ENCODE measurements around the gene KIAA1217. TPM values are rescaled to one million over a fixed set of nuclear protein-coding genes. Genes with fewer than 3 reads are reported as not detected.

Gene KIAA1217
- polyA plus RNA-seq, 1 of the 3 experiments (the other 2 are of a cell fraction) = 7.2 TPM

DNA sequence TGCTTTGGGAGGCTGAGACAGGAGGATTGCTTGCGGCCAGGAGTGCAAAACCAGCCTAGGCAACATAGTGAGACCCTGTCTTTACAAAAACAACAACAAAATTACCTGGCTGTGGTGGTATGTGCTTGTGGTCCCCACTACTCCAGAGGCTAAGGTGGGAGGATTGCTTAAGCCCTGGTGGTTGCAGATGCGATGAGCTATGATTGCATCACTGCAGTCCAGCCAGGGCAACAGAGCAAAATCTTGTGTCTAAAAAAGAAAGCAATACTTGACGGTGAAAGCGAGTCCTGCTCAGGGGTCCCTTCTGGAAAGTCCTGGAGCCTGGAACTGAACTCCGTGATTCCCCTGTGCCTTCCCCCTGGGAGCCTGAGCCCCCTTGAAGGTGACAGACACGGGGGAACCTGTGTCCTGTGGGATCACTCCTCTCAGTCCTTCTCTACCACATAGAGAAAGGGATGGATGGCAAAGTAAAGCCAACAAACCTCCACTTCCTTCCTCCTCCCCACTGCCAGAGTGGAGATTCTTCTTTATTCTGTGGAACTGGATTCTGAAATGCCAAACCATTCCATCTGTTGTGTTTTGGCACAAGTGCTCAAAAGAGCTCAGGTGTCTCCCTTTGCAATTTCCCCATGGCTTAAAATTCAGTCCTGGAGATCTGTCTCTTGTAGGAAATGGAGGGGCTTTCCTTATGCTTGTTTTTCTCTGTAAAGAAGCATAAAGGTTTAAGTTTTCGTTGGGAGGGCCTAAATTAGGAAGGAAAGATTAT lies 50.6 kb downstream of the KIAA1217 start:
- H2AFZ ChIP-seq (ENCODE audit: low read depth) = no peak overlapping the region
- H3K4me2 ChIP-seq = no peak overlapping the region
- H3K9me2 ChIP-seq = no peaks in the 10 kb centered on the region
- no peaks in the 10 kb centered on the region for H3K27me3 ChIP-seq (ENCODE audit: insufficient read depth)
- POLR2A ChIA-PET = no interaction called here
- no peak overlapping the region for H3K4me3 ChIP-seq (ENCODE audit: low read depth in 2 of 2, low read length in 1 of 2)
- no peaks in the 10 kb centered on the region for H4K20me1 ChIP-seq (ENCODE audit: insufficient read depth)
- CTCF ChIA-PET = interaction anchor here (1.1 to 1.5 kb wide), 2 partner anchors 11 to 50 kb away, joined by 5 read pairs; no protein-coding TSS in a partner anchor
- H3K4me1 ChIP-seq (ENCODE audit: control insufficient read depth in 1 of 2, insufficient read depth in 2 of 2, low read depth in 1 of 2, low read length in 1 of 2) = peaks cover 16 to 26% of the 10 kb centered on the region in 2 experiments
- H3F3A ChIP-seq (replicated peaks; ENCODE audit: insufficient read depth) = peaks cover 7% of the 10 kb centered on the region
- H3K9me3 ChIP-seq = no peaks in the 10 kb centered on the region
- H3K9ac ChIP-seq = no peak overlapping the region
- WGBS (ENCODE audit: low lambda C conversion rate) = 84% methylated on average over 7 of the region's 7 CpGs
- H3K36me3 ChIP-seq (replicated peaks in 1 of 2; ENCODE audit: control insufficient read depth in 1 of 2, insufficient read depth in 2 of 2, low read length in 1 of 2) = no peaks in the 10 kb centered on the region
- no peak for TF ChIP-seq TCF12 (IDR thresholded peaks at IDR 0.05)
- no peak for TF ChIP-seq RAD21 (IDR thresholded peaks at IDR 0.05; ENCODE audit: low read length)
- TF ChIP-seq, protein P1, sequence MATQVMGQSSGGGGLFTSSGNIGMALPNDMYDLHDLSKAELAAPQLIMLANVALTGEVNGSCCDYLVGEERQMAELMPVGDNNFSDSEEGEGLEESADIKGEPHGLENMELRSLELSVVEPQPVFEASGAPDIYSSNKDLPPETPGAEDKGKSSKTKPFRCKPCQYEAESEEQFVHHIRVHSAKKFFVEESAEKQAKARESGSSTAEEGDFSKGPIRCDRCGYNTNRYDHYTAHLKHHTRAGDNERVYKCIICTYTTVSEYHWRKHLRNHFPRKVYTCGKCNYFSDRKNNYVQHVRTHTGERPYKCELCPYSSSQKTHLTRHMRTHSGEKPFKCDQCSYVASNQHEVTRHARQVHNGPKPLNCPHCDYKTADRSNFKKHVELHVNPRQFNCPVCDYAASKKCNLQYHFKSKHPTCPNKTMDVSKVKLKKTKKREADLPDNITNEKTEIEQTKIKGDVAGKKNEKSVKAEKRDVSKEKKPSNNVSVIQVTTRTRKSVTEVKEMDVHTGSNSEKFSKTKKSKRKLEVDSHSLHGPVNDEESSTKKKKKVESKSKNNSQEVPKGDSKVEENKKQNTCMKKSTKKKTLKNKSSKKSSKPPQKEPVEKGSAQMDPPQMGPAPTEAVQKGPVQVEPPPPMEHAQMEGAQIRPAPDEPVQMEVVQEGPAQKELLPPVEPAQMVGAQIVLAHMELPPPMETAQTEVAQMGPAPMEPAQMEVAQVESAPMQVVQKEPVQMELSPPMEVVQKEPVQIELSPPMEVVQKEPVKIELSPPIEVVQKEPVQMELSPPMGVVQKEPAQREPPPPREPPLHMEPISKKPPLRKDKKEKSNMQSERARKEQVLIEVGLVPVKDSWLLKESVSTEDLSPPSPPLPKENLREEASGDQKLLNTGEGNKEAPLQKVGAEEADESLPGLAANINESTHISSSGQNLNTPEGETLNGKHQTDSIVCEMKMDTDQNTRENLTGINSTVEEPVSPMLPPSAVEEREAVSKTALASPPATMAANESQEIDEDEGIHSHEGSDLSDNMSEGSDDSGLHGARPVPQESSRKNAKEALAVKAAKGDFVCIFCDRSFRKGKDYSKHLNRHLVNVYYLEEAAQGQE (IDR thresholded peaks at IDR 0.05; ENCODE audit: low read depth, low read length) = no peak
- H3K27ac ChIP-seq (ENCODE audit: low read depth in 2 of 2, low read length in 1 of 2) = no peak overlapping the region
- no peaks in the 10 kb centered on the region for H3K79me2 ChIP-seq (ENCODE audit: insufficient read depth)
- DNase-seq = no peak

DNA sequence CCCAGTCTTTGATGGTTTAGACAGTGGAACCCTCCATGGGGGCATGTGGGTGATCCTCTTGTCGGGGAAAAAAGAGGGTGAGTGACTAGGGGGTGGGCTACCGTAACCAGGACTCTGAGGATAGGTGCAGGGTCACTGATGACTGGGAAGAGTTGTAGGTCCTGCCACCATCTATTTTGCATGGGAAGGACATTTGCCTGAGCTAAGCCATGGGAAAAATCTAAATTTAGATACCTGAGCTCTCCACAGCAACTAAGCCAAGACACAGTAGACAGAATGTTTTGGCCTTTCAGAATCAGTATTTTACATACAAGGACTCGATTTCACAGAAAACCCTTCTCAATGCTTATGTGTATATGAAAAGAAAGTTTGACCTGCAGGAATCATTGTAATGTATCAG lies 52.7 kb downstream of the KIAA1217 start:
- DNase-seq = no peak
- Histone ChIP-seq H3K9ac (no peak overlapping the region), H3K4me2 (no peak overlapping the region), H3K9me2 (no peaks in the 10 kb centered on the region), H4K20me1 (ENCODE audit: insufficient read depth) (no peaks in the 10 kb centered on the region), H3K27ac (ENCODE audit: low read depth in 2 of 2, low read length in 1 of 2) (no peak overlapping the region), H3K36me3 (replicated peaks in 1 of 2; ENCODE audit: control insufficient read depth in 1 of 2, insufficient read depth in 2 of 2, low read length in 1 of 2) (no peaks in the 10 kb centered on the region), H3K27me3 (ENCODE audit: insufficient read depth) (no peaks in the 10 kb centered on the region), H3K4me3 (ENCODE audit: low read depth in 2 of 2, low read length in 1 of 2) (no peak overlapping the region), H2AFZ (ENCODE audit: low read depth) (no peak overlapping the region), H3K79me2 (ENCODE audit: insufficient read depth) (no peaks in the 10 kb centered on the region), H3F3A (replicated peaks; ENCODE audit: insufficient read depth) (no peaks in the 10 kb centered on the region), H3K9me3 (no peaks in the 10 kb centered on the region), H3K4me1 (ENCODE audit: control insufficient read depth in 1 of 2, insufficient read depth in 2 of 2, low read depth in 1 of 2, low read length in 1 of 2) (peaks cover under 1 to 11% of the 10 kb centered on the region in 2 experiments; a peak in 3 of 4 replicates)
- POLR2A ChIA-PET = no interaction called here
- CTCF ChIA-PET = interaction anchor here (1.3 kb wide), 2 partner anchors 10 to 58 kb away, joined by 3 read pairs; no protein-coding TSS in a partner anchor
- 85% methylated on average over 3 of the region's 3 CpGs for WGBS (ENCODE audit: low lambda C conversion rate)
- no peak for TF ChIP-seq RCOR1 (IDR thresholded peaks at IDR 0.05; ENCODE audit: low read length)
- TF ChIP-seq NFIC (IDR thresholded peaks at IDR 0.05; ENCODE audit: borderline replicate concordance) = no peak
- TF ChIP-seq ELF1 (IDR thresholded peaks at IDR 0.05) = no peak
- no peak for TF ChIP-seq EZH2phosphoT487 (IDR thresholded peaks at IDR 0.05; ENCODE audit: borderline replicate concordance, low read depth)
- TF ChIP-seq, protein P1 (IDR thresholded peaks at IDR 0.05; ENCODE audit: low read depth, low read length) = no peak
- no peak for TF ChIP-seq RFX5 (IDR thresholded peaks at IDR 0.05; ENCODE audit: low read length)
- no peak for TF ChIP-seq MEF2A (IDR thresholded peaks at IDR 0.05; ENCODE audit: borderline replicate concordance, low read depth)
- no peak for TF ChIP-seq NRF1 (IDR thresholded peaks at IDR 0.05; ENCODE audit: low read depth, low read length)
- TF ChIP-seq TEAD4 (IDR thresholded peaks at IDR 0.05; ENCODE audit: borderline replicate concordance, insufficient read depth) = no peak
- no peak for TF ChIP-seq FOSL2 (IDR thresholded peaks at IDR 0.05; ENCODE audit: borderline replicate concordance, low read depth)
- TF ChIP-seq TAF1 (IDR thresholded peaks at IDR 0.05; ENCODE audit: borderline replicate concordance, low read depth, low read length) = no peak
